Kidney epithelial cell (primary cell): ENCODE data around the gene SPAG17. TPM values are rescaled to one million over a fixed set of nuclear protein-coding genes. Genes with fewer than 3 reads are reported as not detected.

ENCODE experiments used
- DNase-seq: peaks from one replicate; pipeline ENCODE4 v3.0.0-alpha.2; 2010; ENCODE audit warnings: low read depth
- H3K27me3 ChIP-seq: 2 replicates; pipeline ENCODE4 v1.6.0; 2011; ENCODE audit warnings: low read length; ENCODE audit not compliant: control insufficient read depth, insufficient read depth
- H3K36me3 ChIP-seq: 2 replicates; pipeline ENCODE4 v1.5.1; 2011; ENCODE audit warnings: low read length; ENCODE audit not compliant: control insufficient read depth, insufficient read depth
- H3K4me3 ChIP-seq: 2 replicates; pipeline ENCODE4 v1.5.1; 2011; ENCODE audit warnings: low read depth, mild to moderate bottlenecking, control low read depth, low read length
- CTCF ChIP-seq: IDR thresholded peaks from 2 replicates; pipeline ENCODE4 v1.5.1; 2011; ENCODE audit warnings: mild to moderate bottlenecking, moderate library complexity, low read length, control low read depth, inconsistent platforms; ENCODE audit not compliant: insufficient read depth, poor library complexity, severe bottlenecking
- total RNA-seq: library from RNA; depleted of rRNA; stranded (reverse); fragments of >200 nt; gene quantifications from 2 replicates; pipeline ENCODE4 v1.2.3, GENCODE V29; 2015

The SPAG17 gene
- total RNA-seq, 1 donor from 2014 or later, result 0.13 TPM

DNA sequence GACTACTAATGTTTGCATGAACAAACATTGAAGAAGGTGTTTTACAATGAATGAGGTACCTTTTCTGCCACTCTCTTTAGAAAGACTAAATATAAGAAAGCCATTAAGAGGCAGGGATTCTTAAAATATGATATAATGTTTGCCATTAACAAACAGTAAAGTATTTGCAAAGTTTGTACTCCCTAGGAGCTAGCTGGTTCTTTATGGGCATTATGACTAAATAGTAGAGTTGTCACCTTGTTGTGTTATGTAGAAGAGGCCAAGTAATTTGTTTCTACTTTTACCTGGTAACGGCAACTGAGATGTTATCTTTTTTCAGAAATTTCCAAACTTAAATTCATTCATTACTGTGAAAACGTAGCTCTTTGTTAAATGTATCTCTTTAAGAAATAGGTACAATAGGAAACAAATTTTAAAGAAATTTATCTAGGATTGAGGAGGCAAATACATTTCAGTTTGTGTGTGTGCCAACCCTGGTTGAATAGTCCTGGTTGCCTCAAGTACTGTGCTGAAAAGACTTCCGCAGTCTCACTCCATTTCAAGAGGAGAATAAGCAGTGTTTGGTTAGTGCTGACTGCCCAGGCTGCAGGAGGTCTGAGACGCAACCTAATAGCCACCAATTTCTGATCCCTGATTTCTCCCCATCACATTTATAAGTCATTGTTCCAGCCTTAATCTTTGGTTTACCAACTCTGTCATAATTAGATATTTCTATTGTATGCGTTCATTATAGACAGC is 203.4 kb downstream of the SPAG17 start:
- Histone ChIP-seq H3K27me3 (no peaks in the 10 kb centered on the region), H3K36me3 (no peaks in the 10 kb centered on the region)

DNA sequence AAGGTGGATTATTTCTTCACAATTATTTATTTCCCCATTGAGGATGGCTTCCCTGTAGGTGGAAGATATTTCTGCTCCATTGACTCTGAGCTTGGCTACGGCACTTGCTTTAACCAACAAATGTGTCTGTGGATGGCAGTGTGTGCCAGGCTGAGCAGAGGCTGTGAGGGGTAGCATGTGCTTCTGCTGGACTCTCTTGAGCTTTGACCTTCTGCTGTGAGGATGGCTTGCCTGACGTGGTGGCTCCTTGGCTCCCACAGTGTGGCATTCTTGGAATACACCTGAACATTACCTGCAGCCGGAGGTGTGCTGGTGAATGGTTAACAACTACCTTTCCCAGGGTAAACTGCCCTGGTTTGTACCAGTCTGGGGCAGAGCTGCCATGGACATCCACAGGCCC is 208.6 kb downstream of the SPAG17 start:
- Histone ChIP-seq H3K36me3 (no peaks in the 10 kb centered on the region), H3K4me3 (no peak overlapping the region), H3K27me3 (no peaks in the 10 kb centered on the region)
- DNase-seq, result no peak
- TF ChIP-seq CTCF, result no peak

More for the DNA sequence above, 203.4 kb downstream of the SPAG17 start:
- H3K4me3 ChIP-seq, result no peak overlapping the region
- TF ChIP-seq CTCF, result no peak
- no peak for DNase-seq

DNA sequence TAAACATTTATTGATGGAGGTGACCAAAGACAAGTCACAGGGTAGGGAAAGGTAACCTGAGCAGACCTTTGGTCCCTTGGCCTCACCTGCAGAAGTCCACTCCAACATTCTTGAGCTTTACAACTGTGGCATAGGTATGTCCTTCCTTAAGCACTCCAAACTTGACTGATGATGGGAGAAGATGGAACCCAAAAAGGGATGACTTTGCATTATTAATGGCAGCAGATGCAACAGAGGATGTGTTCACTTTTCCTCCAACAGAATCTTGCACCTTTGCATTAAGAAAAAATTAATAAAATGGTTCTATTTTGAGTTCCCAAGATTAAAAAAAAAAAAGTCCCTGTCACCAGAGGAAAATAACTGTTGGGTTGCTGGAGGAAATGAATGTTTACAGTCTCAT is 213.3 kb downstream of the SPAG17 start:
- DNase-seq, result no peak
- Histone ChIP-seq H3K36me3 (no peaks in the 10 kb centered on the region), H3K4me3 (no peak overlapping the region), H3K27me3 (no peaks in the 10 kb centered on the region)
- TF ChIP-seq CTCF, result no peak

GRCh38 chr1:117970252-117970651 is 214.8 kb downstream of the SPAG17 start:
- DNase-seq, result no peak
- H3K4me3 ChIP-seq, result no peak overlapping the region
- H3K27me3 ChIP-seq, result no peaks in the 10 kb centered on the region
- H3K36me3 ChIP-seq, result no peaks in the 10 kb centered on the region
- no peak for TF ChIP-seq CTCF

- Histone ChIP-seq H3K27me3 (no peaks in the 10 kb centered on the region), H3K4me3 (no peak overlapping the region), H3K36me3 (no peaks in the 10 kb centered on the region)
- no peak for DNase-seq
- TF ChIP-seq CTCF, result no peak
Measured at GRCh38 chr1:117967881-117968280, 217.1 kb downstream of the SPAG17 start.

DNA sequence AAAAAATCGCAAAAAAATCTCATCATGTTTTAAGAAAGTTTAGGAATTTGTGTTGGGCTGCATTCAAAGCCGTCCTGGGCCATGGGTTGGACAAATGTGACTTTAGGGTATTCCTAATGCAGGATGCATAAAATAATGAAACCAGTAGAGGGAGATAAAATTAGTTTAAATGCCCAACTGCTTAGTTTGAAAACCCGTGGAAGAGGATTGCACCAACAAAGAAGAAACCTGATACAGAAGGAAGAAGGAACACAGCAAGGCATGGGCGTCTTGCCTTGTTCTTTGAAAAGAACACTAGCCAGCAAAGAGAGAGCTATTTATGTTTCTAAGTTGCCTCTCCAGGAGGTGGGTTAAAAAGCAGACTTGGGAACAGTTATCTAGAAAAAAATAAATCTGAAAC is 217.6 kb downstream of the SPAG17 start:
- Histone ChIP-seq H3K36me3 (no peaks in the 10 kb centered on the region), H3K27me3 (no peaks in the 10 kb centered on the region), H3K4me3 (no peak overlapping the region)
- TF ChIP-seq CTCF, result no peak
- no peak for DNase-seq
